Fibroblast of villous mesenchyme (primary cell): Measurements from ENCODE around the gene TRPC5OS. TPM values are rescaled to one million over a fixed set of nuclear protein-coding genes. Genes with fewer than 3 reads are reported as not detected.

Source experiments
- DNase-seq: peaks from one replicate; pipeline ENCODE4 v3.0.0-alpha.2; 2010; ENCODE audit warnings: low read depth
- H3K4me3 ChIP-seq: 2 replicates; pipeline ENCODE4 v1.5.1; 2011; ENCODE audit warnings: low read depth, mild to moderate bottlenecking, low read length
- total RNA-seq: library from RNA; depleted of rRNA; stranded (reverse); fragments of >200 nt; gene quantifications from 2 replicates; pipeline ENCODE4 v1.2.3, GENCODE V29; 2012
- TF ChIP-seq, protein P1 (sequence below): IDR thresholded peaks from 2 replicates; pipeline ENCODE4 v1.5.1; 2012; ENCODE audit warnings: low read depth, mild to moderate bottlenecking, low read length; ENCODE audit not compliant: insufficient read depth

The TRPC5OS gene
- not detected in 2 replicates for total RNA-seq

- H3K4me3 ChIP-seq, result no peak within 1 kb of the TSS
- DNase-seq, result no peak
- TF ChIP-seq, protein P1, sequence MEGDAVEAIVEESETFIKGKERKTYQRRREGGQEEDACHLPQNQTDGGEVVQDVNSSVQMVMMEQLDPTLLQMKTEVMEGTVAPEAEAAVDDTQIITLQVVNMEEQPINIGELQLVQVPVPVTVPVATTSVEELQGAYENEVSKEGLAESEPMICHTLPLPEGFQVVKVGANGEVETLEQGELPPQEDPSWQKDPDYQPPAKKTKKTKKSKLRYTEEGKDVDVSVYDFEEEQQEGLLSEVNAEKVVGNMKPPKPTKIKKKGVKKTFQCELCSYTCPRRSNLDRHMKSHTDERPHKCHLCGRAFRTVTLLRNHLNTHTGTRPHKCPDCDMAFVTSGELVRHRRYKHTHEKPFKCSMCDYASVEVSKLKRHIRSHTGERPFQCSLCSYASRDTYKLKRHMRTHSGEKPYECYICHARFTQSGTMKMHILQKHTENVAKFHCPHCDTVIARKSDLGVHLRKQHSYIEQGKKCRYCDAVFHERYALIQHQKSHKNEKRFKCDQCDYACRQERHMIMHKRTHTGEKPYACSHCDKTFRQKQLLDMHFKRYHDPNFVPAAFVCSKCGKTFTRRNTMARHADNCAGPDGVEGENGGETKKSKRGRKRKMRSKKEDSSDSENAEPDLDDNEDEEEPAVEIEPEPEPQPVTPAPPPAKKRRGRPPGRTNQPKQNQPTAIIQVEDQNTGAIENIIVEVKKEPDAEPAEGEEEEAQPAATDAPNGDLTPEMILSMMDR, result no peak
Observed at GRCh38 chrX:111875881-111876280, at the start of gene TRPC5OS. TRPC5OS (plus strand) TSS chrX:111876181; CDS start chrX:111901850, 25,669 bp downstream.

- TF ChIP-seq, protein P1, result no peak
- H3K4me3 ChIP-seq, result no peak overlapping the region
- DNase-seq, result no peak
Observed at GRCh38 chrX:111829345-111829744, 46.6 kb upstream of the TRPC5OS start.

GRCh38 chrX:111830571-111830970, 45.4 kb upstream of the TRPC5OS start:
- TF ChIP-seq, protein P1, result no peak

DNA sequence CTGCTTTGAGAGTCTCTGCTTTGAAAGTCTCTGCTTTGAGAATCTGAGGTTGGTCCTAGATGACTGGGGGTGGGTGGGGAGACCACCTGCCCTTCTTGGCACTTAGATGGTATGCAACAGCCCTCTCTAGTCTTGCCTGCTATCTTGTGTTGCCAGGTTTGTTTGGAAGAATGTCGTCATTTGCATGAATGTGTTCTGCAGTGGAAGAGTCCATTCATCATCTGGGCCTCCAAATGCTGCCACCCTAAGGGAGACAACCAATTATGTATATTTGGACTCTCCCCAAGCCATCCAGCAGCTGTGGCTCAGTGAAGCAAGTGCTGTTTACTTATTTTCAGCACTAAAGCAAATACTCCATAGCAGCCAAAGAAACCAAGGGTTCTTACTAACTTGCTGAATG, 44.6 kb upstream of the TRPC5OS start:
- no peak for DNase-seq
- TF ChIP-seq, protein P1, result no peak
- H3K4me3 ChIP-seq, result no peak overlapping the region

More at GRCh38 chrX:111830571-111830970, 45.4 kb upstream of the TRPC5OS start:
- DNase-seq, result no peak
- no peak overlapping the region for H3K4me3 ChIP-seq

- DNase-seq, result no peak
- H3K4me3 ChIP-seq, result no peak overlapping the region
- TF ChIP-seq, protein P1, result no peak
Observed at GRCh38 chrX:111837197-111837596, 38.8 kb upstream of the TRPC5OS start.

DNA sequence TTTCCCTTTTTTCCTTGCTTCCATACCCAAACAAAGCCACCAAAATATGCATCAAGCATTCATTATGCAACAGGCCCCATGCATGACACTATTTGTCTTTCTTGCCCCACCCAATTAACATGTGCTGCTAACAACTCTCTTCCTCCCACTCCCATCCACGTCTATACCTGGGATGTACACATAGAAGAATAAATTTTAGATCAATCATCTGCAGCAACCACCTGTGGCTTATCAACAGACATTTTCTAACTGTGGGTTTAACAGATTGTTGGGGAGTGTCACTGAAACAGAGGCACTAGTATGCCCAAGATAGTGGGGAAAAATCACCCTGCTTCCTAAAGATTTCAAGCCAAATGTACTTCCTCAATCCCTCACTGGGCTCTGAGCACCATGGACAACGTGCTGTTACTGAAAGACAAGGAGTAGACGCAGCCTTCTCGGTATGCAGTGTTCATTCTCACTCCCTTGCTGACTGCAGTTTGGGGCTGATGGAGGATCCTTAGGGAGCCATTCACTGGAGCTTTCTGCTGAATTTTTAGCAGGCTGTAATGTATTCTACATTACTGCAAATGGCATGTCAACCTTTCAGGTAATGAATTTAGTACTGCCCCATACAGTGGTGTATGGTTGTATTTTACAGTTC, 28.4 kb upstream of the TRPC5OS start:
- DNase-seq, result no peak
- H3K4me3 ChIP-seq, result no peak overlapping the region
- TF ChIP-seq, protein P1, result no peak

DNA sequence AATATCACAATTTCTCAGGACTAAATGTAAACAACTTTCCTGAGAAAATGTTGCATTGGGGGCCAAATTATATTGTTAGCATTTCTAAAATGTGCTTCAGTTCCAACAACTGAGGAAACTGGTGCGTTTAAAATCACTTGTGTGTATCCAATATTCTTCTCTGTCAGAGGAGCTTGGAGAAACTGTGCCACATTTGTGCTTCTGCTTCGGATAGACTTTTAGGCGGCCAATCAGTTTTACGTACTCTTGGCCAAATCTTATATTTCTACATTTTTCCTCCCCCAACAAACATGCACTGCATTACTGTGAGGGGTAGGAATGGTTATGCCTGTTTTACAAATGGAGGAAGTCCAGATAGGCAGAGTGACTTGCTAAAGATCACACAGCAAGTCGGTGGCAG, 27.4 kb upstream of the TRPC5OS start:
- DNase-seq, result no peak
- no peak overlapping the region for H3K4me3 ChIP-seq
- TF ChIP-seq, protein P1, result no peak
